ENCODE measurements around the gene ARHGAP35. TPM values are rescaled to one million over a fixed set of nuclear protein-coding genes. Genes with fewer than 3 reads are reported as not detected.
A peak's percentile ranks its signal among the peaks of the same experiment; 100 is the strongest.

ARHGAP35 gene
- total RNA-seq, 4 donors from 2014 or later, result 77.1 to 159 (median 98.4) TPM

DNA sequence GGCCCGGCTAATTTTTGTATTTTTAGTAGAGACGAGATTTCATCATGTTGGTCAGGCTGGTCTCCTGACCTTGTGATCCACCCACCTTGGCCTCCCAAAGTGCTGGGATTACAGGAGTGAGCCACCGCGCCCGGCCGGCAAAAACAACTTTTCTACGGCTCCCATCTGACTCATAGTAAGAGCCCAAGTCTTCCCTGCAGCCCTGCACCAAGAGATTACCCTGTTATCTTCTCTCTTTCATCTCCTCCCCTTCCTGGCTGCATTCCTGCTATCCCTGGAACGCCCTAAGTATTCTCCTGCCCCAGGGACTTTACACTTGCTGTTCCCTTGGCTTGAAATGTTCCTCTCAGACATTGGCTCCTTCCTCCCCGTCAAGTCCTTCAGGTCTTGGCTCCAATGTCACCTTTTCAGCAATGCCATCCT lies 16.7 kb upstream of the ARHGAP35 start:
- Histone ChIP-seq H3K4me1 (peaks cover 13 to 48% (median 23%) of the 10 kb centered on the region in 4 donors), H3K27ac (no peak overlapping the region), H3K27me3 (no peaks in the 10 kb centered on the region), H3K4me3 (no peak overlapping the region), H3K36me3 (peaks cover 0 to 20% (median 0%) of the 10 kb centered on the region in 4 donors), H3K9me3 (no peaks in the 10 kb centered on the region)
- intact Hi-C loops (cut with DNase I; ENCODE audit: low total_unique reads), result no loop called here
- in situ Hi-C loops (cut with MboI; ENCODE audit: low pct_ligation_motif_present in 1 of 4, low pct_unique_long_range_greater_than_20kb in 1 of 4, low sequenced_read_pairs in 3 of 4), result loop anchor here in 3 of 4 donors (5.0 to 10.0 kb wide), 3 partner anchors 82 to 89 kb away; no protein-coding TSS in a partner anchor
- 77 to 78% methylated on average over 4 to 9 of the region's 9 CpGs for WGBS, 2 donors (ENCODE audit: low coverage in 1 of 2)
- no peak for TF ChIP-seq EP300 (IDR thresholded peaks at IDR 0.05; ENCODE audit: low read depth)
- TF ChIP-seq POLR2A (IDR thresholded peaks at IDR 0.05), result no peak
- TF ChIP-seq POLR2AphosphoS5 (IDR thresholded peaks at IDR 0.05), result no peak
- TF ChIP-seq, protein P1, sequence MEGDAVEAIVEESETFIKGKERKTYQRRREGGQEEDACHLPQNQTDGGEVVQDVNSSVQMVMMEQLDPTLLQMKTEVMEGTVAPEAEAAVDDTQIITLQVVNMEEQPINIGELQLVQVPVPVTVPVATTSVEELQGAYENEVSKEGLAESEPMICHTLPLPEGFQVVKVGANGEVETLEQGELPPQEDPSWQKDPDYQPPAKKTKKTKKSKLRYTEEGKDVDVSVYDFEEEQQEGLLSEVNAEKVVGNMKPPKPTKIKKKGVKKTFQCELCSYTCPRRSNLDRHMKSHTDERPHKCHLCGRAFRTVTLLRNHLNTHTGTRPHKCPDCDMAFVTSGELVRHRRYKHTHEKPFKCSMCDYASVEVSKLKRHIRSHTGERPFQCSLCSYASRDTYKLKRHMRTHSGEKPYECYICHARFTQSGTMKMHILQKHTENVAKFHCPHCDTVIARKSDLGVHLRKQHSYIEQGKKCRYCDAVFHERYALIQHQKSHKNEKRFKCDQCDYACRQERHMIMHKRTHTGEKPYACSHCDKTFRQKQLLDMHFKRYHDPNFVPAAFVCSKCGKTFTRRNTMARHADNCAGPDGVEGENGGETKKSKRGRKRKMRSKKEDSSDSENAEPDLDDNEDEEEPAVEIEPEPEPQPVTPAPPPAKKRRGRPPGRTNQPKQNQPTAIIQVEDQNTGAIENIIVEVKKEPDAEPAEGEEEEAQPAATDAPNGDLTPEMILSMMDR (IDR thresholded peaks at IDR 0.05), result no peak
- DNase-seq, result no peak

DNA sequence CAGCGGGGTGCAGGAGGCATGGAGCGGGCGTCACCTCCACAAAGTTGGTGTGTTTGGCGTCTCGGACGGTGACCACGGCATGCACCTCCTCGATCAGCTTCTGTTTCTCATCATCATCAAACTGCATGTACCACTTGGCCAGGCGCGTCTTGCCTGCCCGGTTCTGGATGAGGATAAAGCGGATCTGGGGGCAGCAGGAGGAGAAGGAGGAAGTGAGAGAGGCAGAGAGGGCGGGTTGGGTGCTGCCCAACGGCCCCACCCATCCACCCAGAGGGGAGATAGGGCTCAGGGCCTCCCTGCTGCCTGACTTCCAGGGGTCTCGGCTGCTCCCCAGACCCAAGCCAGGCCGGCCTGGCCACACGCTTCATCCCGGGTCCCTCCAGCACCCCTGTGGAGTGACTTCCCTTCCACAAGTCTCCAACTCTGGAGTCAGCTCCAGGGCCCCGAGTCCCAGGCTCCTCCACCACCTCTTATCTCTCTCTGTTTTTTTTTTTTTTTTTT lies 14.8 kb upstream of the ARHGAP35 start:
- in situ Hi-C loops (cut with MboI; ENCODE audit: low pct_ligation_motif_present in 1 of 4, low pct_unique_long_range_greater_than_20kb in 1 of 4, low sequenced_read_pairs in 3 of 4), result loop anchor here in 1 of 4 donors (10.0 kb wide), 1 partner anchor 91 kb away; no protein-coding TSS in a partner anchor
- no peak overlapping the region for H3K4me3 ChIP-seq
- H3K9me3 ChIP-seq, result no peaks in the 10 kb centered on the region
- DNase-seq, result no peak
- WGBS, 2 donors (ENCODE audit: low coverage in 1 of 2), result 78 to 81% methylated on average over 8 to 19 of the region's 19 CpGs
- TF ChIP-seq POLR2AphosphoS5 (IDR thresholded peaks at IDR 0.05) (no peak), POLR2A (IDR thresholded peaks at IDR 0.05) (no peak), EP300 (IDR thresholded peaks at IDR 0.05; ENCODE audit: low read depth) (no peak)
- TF ChIP-seq, protein P1 (IDR thresholded peaks at IDR 0.05), result no peak
- intact Hi-C loops (cut with DNase I; ENCODE audit: low total_unique reads), result no loop called here
- H3K27ac ChIP-seq, result no peak overlapping the region
- peaks cover 0 to 20% (median 0%) of the 10 kb centered on the region in 4 donors for H3K36me3 ChIP-seq
- H3K27me3 ChIP-seq, result no peaks in the 10 kb centered on the region
- H3K4me1 ChIP-seq, result peaks cover 12 to 41% (median 24%) of the 10 kb centered on the region in 4 donors

DNA sequence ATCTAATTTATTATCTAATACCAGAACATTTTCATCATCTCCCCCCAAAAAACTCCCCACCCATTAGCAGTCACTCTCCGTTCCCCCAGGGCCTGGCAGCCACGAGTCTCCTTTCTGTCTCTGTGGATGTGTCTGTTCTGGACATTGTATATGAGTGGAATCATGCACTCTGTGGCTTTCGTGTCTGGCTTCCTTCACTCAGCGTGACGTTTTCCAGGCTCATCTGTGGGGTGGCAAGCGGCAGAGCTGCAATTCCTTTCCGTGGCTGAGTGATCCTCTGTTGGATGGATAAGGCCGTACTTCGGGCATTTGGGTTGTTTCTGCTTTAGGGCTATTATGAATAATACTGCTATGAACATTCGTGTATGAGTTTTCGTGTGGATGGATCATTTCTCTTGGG lies 13.3 kb upstream of the ARHGAP35 start:
- in situ Hi-C loops (cut with MboI; ENCODE audit: low pct_ligation_motif_present in 1 of 4, low pct_unique_long_range_greater_than_20kb in 1 of 4, low sequenced_read_pairs in 3 of 4) (loop anchor here in 1 of 4 donors (10.0 kb wide), 1 partner anchor 93 kb away; no protein-coding TSS in a partner anchor), intact Hi-C loops (cut with DNase I; ENCODE audit: low total_unique reads) (no loop called here)
- H3K27me3 ChIP-seq, result no peaks in the 10 kb centered on the region
- peak overlapping the region in 3 of 4 donors; percentile 88 to 94 (median 90) for H3K27ac ChIP-seq
- 82 to 88% methylated on average over 6 to 11 of the region's 11 CpGs for WGBS, 2 donors (ENCODE audit: low coverage in 1 of 2)
- DNase-seq, result no peak
- peaks cover 12 to 34% (median 17%) of the 10 kb centered on the region in 4 donors for H3K4me1 ChIP-seq
- TF ChIP-seq EP300 (IDR thresholded peaks at IDR 0.05; ENCODE audit: low read depth) (no peak), POLR2AphosphoS5 (IDR thresholded peaks at IDR 0.05) (peak; percentile 54 to 85 (median 58)), POLR2A (IDR thresholded peaks at IDR 0.05) (no peak)
- TF ChIP-seq, protein P1 (IDR thresholded peaks at IDR 0.05), result no peak
- H3K36me3 ChIP-seq, result peaks cover 0 to 20% (median 0%) of the 10 kb centered on the region in 4 donors
- no peaks in the 10 kb centered on the region for H3K9me3 ChIP-seq
- H3K4me3 ChIP-seq, result no peak overlapping the region

DNA sequence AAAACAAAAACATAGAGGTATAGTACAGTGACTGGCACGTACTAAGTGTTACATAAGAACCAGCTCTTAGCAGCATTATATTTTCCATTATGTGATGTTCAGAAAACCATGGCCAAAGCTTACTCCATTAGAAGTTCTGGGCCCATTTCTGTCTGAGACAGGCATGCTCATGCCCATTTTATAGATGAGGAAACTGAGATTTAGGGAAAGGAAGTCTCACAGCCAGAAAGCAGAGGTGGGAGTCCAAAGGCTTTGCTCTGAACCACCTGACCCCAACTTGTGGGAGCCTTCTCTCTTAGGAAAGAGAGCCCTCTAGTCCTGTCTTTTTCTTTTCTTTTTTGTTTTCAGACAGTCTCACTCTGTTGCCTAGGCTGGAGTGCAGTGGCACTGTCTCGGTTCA lies 12.4 kb upstream of the ARHGAP35 start:
- Histone ChIP-seq H3K27me3 (no peaks in the 10 kb centered on the region), H3K9me3 (no peaks in the 10 kb centered on the region), H3K36me3 (peaks cover 0 to 14% (median 0%) of the 10 kb centered on the region in 4 donors), H3K4me1 (peaks cover 12 to 34% (median 17%) of the 10 kb centered on the region in 4 donors), H3K27ac (peak overlapping the region; percentile 88 to 94 (median 90)), H3K4me3 (no peak overlapping the region)
- WGBS, 2 donors (ENCODE audit: low coverage in 1 of 2), result 75 to 85% methylated on average over 1 to 2 of the region's 2 CpGs
- TF ChIP-seq, protein P1 (IDR thresholded peaks at IDR 0.05), result no peak
- TF ChIP-seq EP300 (IDR thresholded peaks at IDR 0.05; ENCODE audit: low read depth), result no peak
- intact Hi-C loops (cut with DNase I; ENCODE audit: low total_unique reads) (no loop called here), in situ Hi-C loops (cut with MboI; ENCODE audit: low pct_ligation_motif_present in 1 of 4, low pct_unique_long_range_greater_than_20kb in 1 of 4, low sequenced_read_pairs in 3 of 4) (loop anchor here in 1 of 4 donors (10.0 kb wide), 1 partner anchor 94 kb away; no protein-coding TSS in a partner anchor)
- no peak for DNase-seq

All from transverse colon (tissue), 4 donors.